ENCODE results near the gene KIAA0040.

The KIAA0040 gene

DNA sequence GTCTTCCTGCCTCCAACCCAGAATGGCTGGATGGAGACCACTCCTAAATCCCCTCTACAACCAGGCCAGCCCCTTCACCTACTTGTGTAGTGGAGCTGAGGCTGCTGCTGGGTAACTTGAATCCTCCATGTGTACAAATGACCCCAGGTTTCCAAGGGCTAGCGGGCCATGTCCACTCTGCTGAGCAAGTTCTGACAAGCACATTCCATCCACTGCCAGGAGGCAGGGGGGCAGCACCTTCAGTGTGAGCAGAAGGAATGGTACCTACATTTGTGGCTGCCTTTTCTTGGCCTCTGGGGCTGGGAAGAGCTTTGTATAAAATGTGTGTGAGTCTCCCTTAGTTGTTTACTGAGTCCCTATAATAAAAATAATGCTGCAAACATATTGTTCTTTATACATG, 14.5 kb downstream of the KIAA0040 start:
- no peak overlapping the region for H3K4me3 ChIP-seq (ENCODE audit: low read depth in 1 of 2, low read length in 1 of 2)
- peaks cover 62% of the 10 kb centered on the region for H3K36me3 ChIP-seq
- TF ChIP-seq, protein P1, sequence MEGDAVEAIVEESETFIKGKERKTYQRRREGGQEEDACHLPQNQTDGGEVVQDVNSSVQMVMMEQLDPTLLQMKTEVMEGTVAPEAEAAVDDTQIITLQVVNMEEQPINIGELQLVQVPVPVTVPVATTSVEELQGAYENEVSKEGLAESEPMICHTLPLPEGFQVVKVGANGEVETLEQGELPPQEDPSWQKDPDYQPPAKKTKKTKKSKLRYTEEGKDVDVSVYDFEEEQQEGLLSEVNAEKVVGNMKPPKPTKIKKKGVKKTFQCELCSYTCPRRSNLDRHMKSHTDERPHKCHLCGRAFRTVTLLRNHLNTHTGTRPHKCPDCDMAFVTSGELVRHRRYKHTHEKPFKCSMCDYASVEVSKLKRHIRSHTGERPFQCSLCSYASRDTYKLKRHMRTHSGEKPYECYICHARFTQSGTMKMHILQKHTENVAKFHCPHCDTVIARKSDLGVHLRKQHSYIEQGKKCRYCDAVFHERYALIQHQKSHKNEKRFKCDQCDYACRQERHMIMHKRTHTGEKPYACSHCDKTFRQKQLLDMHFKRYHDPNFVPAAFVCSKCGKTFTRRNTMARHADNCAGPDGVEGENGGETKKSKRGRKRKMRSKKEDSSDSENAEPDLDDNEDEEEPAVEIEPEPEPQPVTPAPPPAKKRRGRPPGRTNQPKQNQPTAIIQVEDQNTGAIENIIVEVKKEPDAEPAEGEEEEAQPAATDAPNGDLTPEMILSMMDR (IDR thresholded peaks at IDR 0.05), result no peak
- H3K27ac ChIP-seq, result no peak overlapping the region
- H3K27me3 ChIP-seq, result no peaks in the 10 kb centered on the region
- H3K9me3 ChIP-seq, result no peaks in the 10 kb centered on the region
- peaks cover 0 to 3% of the 10 kb centered on the region in 2 experiments for H3K4me1 ChIP-seq (ENCODE audit: control insufficient read depth in 1 of 2, insufficient read depth in 1 of 2, low read depth in 1 of 2, low read length in 1 of 2)

DNA sequence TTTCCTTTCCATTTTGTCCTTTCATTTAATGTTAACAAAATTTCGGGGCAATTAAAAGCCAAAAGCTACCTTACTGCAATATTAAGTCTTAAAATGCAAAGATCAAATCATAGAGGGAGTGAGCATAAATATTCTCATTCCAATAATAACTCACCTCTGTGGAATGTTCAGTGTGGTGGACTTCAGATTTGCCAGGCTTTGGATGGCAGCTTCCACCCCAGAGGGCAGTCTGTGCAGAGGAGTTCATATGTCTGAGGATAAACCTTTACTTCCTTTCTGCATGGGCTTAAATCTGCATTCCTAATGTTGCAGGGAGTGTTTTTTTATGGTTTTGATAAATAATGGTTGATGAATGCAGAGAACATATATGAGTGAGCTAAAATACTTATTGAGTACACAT, 16.3 kb downstream of the KIAA0040 start:
- Histone ChIP-seq H3K27me3 (no peaks in the 10 kb centered on the region), H3K36me3 (peaks cover 54% of the 10 kb centered on the region), H3K27ac (no peak overlapping the region), H3K4me1 (ENCODE audit: control insufficient read depth in 1 of 2, insufficient read depth in 1 of 2, low read depth in 1 of 2, low read length in 1 of 2) (peaks cover 0 to 2% of the 10 kb centered on the region in 2 experiments), H3K9me3 (no peaks in the 10 kb centered on the region), H3K4me3 (ENCODE audit: low read depth in 1 of 2, low read length in 1 of 2) (no peak overlapping the region)
- TF ChIP-seq, protein P1 (IDR thresholded peaks at IDR 0.05), result no peak

DNA sequence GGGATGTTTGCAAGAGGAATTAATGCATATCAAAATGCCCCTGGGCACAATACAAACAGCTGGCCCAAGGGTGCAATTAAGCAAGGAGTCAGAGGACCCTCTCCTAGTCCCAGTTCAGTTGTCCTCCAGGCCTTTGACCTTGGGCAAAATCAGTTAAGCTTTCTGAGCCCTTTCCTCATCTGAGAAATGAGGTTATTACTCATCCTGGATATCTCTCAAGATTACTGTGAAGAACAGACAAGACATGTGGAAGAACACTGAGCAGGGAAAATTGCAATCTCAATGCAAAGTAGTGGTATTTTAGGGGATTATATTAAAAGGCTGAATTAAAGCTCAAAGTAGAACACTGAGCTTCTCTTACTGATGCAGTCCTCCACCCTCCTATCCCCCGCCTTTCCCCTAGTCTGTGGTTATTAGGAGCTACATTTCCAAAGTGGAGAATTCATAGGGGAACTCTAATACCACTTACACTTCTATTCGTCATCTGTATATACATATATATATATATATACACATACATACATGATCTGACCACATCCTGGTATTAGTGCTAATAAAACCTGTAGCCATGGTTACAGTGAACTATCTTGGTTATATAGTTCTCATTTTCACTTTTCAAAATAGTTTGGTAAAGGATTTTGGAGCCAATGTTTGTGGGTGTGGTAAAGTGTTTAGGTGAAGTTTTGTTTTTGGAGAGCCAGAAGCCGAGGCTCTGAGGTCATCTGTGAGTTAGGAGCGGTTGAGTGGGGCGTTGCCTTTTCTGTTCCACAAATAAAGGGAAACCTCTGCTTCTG, 18.1 kb downstream of the KIAA0040 start:
- TF ChIP-seq, protein P1 (IDR thresholded peaks at IDR 0.05), result no peak
- H3K4me1 ChIP-seq (ENCODE audit: control insufficient read depth in 1 of 2, insufficient read depth in 1 of 2, low read depth in 1 of 2, low read length in 1 of 2), result peaks cover 0 to 2% of the 10 kb centered on the region in 2 experiments
- no peaks in the 10 kb centered on the region for H3K27me3 ChIP-seq
- no peaks in the 10 kb centered on the region for H3K9me3 ChIP-seq
- peaks cover 58% of the 10 kb centered on the region for H3K36me3 ChIP-seq
- H3K27ac ChIP-seq, result no peak overlapping the region
- H3K4me3 ChIP-seq (ENCODE audit: low read depth in 1 of 2, low read length in 1 of 2), result no peak overlapping the region

DNA sequence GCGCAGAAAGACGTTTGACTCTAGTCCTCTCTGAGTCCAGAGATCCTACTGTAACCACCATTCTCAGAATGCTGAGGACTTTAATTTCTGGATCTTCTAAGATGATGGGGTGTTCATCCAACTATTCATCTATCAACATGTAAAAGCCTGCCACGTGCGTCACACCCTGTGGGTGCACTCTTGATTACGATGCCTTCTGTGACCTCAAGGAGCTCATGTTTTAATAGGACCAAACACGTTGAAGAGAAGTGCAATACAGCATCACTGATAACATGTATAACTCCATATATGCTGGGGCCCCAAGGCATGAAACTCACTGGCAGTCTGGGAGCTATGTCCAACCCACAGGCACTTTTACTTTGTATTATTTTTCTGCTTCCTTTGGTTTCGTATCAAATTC, 19.0 kb downstream of the KIAA0040 start:
- Histone ChIP-seq H3K27me3 (no peaks in the 10 kb centered on the region), H3K4me1 (ENCODE audit: control insufficient read depth in 1 of 2, insufficient read depth in 1 of 2, low read depth in 1 of 2, low read length in 1 of 2) (peaks cover 3 to 5% of the 10 kb centered on the region in 2 experiments), H3K36me3 (peaks cover 61% of the 10 kb centered on the region), H3K4me3 (ENCODE audit: low read depth in 1 of 2, low read length in 1 of 2) (no peak overlapping the region), H3K27ac (no peak overlapping the region), H3K9me3 (no peaks in the 10 kb centered on the region)
- TF ChIP-seq, protein P1 (IDR thresholded peaks at IDR 0.05), result no peak

DNA sequence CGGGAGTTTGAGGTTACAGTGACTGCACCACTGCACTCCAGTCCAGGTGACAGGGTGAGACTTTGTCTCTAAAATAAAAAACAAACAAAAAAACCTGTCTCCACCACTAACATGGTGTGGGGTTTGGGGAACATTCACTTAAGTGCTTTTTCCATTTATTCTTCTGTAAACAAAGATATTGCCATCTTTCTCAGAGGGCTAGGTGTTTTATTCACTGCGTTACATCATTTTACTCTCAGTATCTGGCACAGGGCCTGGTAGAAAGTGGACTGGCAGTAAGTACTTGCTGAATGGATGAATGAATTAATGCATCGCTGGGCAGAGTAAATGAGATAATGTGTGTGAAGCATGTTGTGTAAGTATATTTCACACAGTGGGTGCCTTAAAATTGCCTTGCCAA, 20.1 kb downstream of the KIAA0040 start:
- H3K36me3 ChIP-seq, result peaks cover 54% of the 10 kb centered on the region
- H3K27me3 ChIP-seq, result no peaks in the 10 kb centered on the region
- peak overlapping the region; percentile 25 for H3K27ac ChIP-seq
- TF ChIP-seq, protein P1 (IDR thresholded peaks at IDR 0.05), result no peak
- H3K4me3 ChIP-seq (ENCODE audit: low read depth in 1 of 2, low read length in 1 of 2), result no peak overlapping the region
- no peaks in the 10 kb centered on the region for H3K9me3 ChIP-seq
- H3K4me1 ChIP-seq (ENCODE audit: control insufficient read depth in 1 of 2, insufficient read depth in 1 of 2, low read depth in 1 of 2, low read length in 1 of 2), result peaks cover 12 to 13% of the 10 kb centered on the region in 2 experiments

Measured in neutrophil (primary cell).